ENCODE measurements around the gene NPHP4. TPM values are rescaled to one million over a fixed set of nuclear protein-coding genes. Genes with fewer than 3 reads are reported as not detected.

Gene NPHP4
- total and polyA plus RNA-seq, 12 donors, result 2.7 to 13.2 (median 7.3) TPM

DNA sequence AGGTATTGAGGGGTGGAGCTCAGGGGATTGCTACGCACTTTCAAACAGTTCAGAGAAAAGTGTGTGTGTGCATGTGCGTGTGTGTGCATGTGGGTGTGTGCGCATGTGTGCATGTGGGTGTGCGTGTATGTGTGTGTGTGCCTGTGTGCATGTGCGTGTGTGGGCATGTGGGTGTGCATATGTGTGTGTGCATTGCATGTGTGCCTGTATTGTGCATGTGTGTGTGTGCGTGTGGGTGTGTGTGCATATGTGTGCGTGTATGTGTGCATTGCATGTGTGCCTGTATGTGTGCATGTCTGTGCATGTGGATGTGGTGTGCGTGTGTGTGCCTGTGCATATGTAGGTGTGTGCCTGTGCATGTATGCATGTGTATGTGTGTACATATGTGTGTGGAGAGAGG lies 40.9 kb upstream of the NPHP4 start:
- Histone ChIP-seq H3K27ac (no peak overlapping the region), H3K27me3 (no peaks in the 10 kb centered on the region), H3K9me3 (replicated peaks in 1 of 3) (no peaks in the 10 kb centered on the region), H3K36me3 (replicated peaks in 1 of 2) (no peaks in the 10 kb centered on the region), H3K4me3 (no peak overlapping the region), H3K4me1 (replicated peaks in 1 of 2) (no peaks in the 10 kb centered on the region)
- DNase-seq, result no peak
- WGBS, 4 donors, result 85 to 94% (median 91%) methylated on average over 8 of the region's 8 CpGs
- intact Hi-C loops (cut with DNase I), result loop anchor here in 1 of 2 donors (10.0 kb wide), 1 partner anchor 62 kb away; no protein-coding TSS in a partner anchor
- TF ChIP-seq, protein P1, sequence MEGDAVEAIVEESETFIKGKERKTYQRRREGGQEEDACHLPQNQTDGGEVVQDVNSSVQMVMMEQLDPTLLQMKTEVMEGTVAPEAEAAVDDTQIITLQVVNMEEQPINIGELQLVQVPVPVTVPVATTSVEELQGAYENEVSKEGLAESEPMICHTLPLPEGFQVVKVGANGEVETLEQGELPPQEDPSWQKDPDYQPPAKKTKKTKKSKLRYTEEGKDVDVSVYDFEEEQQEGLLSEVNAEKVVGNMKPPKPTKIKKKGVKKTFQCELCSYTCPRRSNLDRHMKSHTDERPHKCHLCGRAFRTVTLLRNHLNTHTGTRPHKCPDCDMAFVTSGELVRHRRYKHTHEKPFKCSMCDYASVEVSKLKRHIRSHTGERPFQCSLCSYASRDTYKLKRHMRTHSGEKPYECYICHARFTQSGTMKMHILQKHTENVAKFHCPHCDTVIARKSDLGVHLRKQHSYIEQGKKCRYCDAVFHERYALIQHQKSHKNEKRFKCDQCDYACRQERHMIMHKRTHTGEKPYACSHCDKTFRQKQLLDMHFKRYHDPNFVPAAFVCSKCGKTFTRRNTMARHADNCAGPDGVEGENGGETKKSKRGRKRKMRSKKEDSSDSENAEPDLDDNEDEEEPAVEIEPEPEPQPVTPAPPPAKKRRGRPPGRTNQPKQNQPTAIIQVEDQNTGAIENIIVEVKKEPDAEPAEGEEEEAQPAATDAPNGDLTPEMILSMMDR (IDR thresholded peaks at IDR 0.05), result no peak
- TF ChIP-seq POLR2A (IDR thresholded peaks at IDR 0.05), result no peak

DNA sequence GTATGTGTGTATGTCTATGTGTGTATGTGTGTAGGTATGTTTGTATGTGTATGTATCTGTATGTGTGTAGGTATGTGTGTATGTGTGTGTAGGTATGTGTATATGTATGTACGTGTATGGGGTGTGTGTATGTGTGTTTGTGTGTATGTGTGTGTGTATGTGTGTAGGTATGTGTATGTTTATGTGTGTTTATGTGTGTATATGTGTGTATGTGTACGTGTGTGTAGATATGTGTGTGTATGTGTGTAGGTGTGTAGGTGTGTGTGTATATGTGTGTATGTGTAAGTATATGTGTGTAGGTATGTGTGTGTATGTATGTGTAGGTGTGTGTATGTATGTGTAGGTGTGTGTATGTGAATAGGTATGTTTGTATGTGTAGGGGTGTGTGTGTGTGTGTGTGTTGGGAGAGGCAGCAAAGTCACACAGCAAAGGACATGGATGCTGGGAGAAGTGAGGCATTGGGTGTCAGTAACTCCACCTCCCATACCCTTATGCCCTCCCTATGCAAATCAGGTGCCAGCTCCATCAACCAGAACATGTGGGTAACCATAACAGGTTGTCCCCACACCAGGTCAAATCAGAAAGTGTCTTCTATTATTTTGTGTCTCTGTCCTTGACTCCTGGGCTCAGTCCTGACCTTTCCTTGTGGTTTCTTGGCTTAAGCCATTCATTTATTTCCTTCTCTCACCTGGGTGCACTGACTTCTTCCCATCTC lies 38.5 kb upstream of the NPHP4 start:
- 77 to 88% (median 82%) methylated on average over 2 of the region's 2 CpGs for WGBS, 4 donors
- H3K4me1 ChIP-seq (replicated peaks in 1 of 2), result no peaks in the 10 kb centered on the region
- no peak overlapping the region for H3K27ac ChIP-seq
- no peaks in the 10 kb centered on the region for H3K27me3 ChIP-seq
- H3K36me3 ChIP-seq (replicated peaks in 1 of 2), result no peaks in the 10 kb centered on the region
- no peaks in the 10 kb centered on the region for H3K9me3 ChIP-seq (replicated peaks in 1 of 3)
- H3K4me3 ChIP-seq, result no peak overlapping the region
- DNase-seq, result no peak
- intact Hi-C loops (cut with DNase I), result loop anchor here in 1 of 2 donors (10.0 kb wide), 1 partner anchor 64 kb away; no protein-coding TSS in a partner anchor
- TF ChIP-seq POLR2A (IDR thresholded peaks at IDR 0.05), result no peak
- TF ChIP-seq, protein P1 (IDR thresholded peaks at IDR 0.05), result no peak

DNA sequence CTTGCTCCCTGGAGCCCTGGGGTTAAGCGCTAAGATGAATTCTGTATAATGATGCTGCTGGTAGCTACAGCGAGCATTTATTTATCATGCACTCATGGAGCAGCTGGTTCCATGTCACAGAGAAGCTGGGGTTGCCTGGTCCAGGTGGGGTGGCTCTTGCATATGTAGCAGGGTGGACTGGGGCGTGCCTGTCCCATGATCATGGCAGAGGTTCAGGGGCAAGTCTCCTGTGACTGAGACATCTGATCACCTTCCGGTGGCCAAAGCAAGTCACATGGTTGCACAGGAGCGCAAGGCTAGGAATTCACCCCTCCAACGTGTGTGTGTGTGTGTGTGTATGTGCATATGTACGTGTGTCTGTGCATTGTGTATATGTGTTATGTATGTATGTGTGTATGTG lies 37.9 kb upstream of the NPHP4 start:
- Histone ChIP-seq H3K9me3 (replicated peaks in 1 of 3) (no peaks in the 10 kb centered on the region), H3K27ac (no peak overlapping the region), H3K4me1 (replicated peaks in 1 of 2) (no peaks in the 10 kb centered on the region), H3K36me3 (replicated peaks in 1 of 2) (no peaks in the 10 kb centered on the region), H3K4me3 (no peak overlapping the region), H3K27me3 (no peaks in the 10 kb centered on the region)
- DNase-seq, result no peak
- no peak for TF ChIP-seq POLR2A (IDR thresholded peaks at IDR 0.05)
- TF ChIP-seq, protein P1 (IDR thresholded peaks at IDR 0.05), result no peak
- WGBS, 4 donors, result 81 to 91% (median 86%) methylated on average over 6 to 7 of the region's 7 CpGs
- intact Hi-C loops (cut with DNase I), result loop anchor here in 1 of 2 donors (10.0 kb wide), 1 partner anchor 65 kb away; no protein-coding TSS in a partner anchor

DNA sequence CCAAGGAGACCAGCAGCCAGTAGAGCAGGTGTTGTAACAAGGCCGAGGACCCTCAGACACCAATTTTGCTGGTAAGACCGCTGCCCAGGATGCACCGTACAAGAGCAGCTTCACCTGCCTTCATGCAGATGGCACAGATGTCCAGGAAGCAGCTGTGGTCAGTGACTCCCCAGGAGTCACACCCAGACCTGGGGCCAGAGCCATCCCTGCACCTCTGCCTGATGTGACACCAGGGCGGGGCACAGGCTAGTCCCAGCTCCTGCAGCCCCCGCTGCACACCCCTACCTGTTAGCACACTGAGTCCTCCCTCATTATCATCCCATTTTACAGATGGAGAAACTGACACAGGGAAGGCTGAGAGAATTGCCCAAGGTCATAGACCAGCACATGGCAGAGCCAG lies 37.1 kb upstream of the NPHP4 start:
- no peaks in the 10 kb centered on the region for H3K36me3 ChIP-seq (replicated peaks in 1 of 2)
- no peaks in the 10 kb centered on the region for H3K9me3 ChIP-seq (replicated peaks in 1 of 3)
- no peaks in the 10 kb centered on the region for H3K4me1 ChIP-seq (replicated peaks in 1 of 2)
- H3K27me3 ChIP-seq, result no peaks in the 10 kb centered on the region
- H3K27ac ChIP-seq, result no peak overlapping the region
- no peak overlapping the region for H3K4me3 ChIP-seq
- 90 to 100% (median 95%) methylated on average over 5 of the region's 5 CpGs for WGBS, 4 donors
- intact Hi-C loops (cut with DNase I), result no loop called here
- DNase-seq, result no peak
- TF ChIP-seq POLR2A (IDR thresholded peaks at IDR 0.05), result no peak
- TF ChIP-seq, protein P1 (IDR thresholded peaks at IDR 0.05), result no peak
